H54 (cell line): ENCODE measurements around the gene CELSR1.

Experiments used
- DNase-seq: peaks from one replicate; pipeline ENCODE4 v3.0.0; 2011; ENCODE audit warnings: low spot score, mixed read lengths; ENCODE audit not compliant: insufficient read length
- FAIRE-seq: peaks from 3 replicates; lab custom pipeline; 2011; peaks lifted over from hg19 to GRCh38; lab: Jason Lieb, UNC
- POLR2A ChIP-seq: IDR thresholded peaks from 2 replicates; pipeline ENCODE4 v1.6.1; 2011; ENCODE audit warnings: low read depth, mild to moderate bottlenecking, low read length

The CELSR1 gene

GRCh38 chr22:46462726-46463371 lies 74.6 kb downstream of the CELSR1 start:
- peak; percentile 69 for DNase-seq
- TF ChIP-seq POLR2A = no peak
- FAIRE-seq = no peak

- TF ChIP-seq POLR2A = no peak
- FAIRE-seq (no peak), DNase-seq (no peak)
These were observed 75.7 kb downstream of the CELSR1 start for GRCh38 chr22:46461566-46462180.

GRCh38 chr22:46460857-46461256 lies 76.6 kb downstream of the CELSR1 start:
- DNase-seq (no peak), FAIRE-seq (no peak)
- no peak for TF ChIP-seq POLR2A

GRCh38 chr22:46459347-46460065 lies 77.9 kb downstream of the CELSR1 start:
- DNase-seq (no peak), FAIRE-seq (no peak)
- TF ChIP-seq POLR2A = no peak

- DNase-seq = no peak
- no peak for FAIRE-seq
- no peak for TF ChIP-seq POLR2A
These were observed 78.9 kb downstream of the CELSR1 start for GRCh38 chr22:46458525-46458924.

- FAIRE-seq (peak; percentile 52), DNase-seq (peak; percentile 74)
- no peak for TF ChIP-seq POLR2A
These were observed 79.6 kb downstream of the CELSR1 start for GRCh38 chr22:46457502-46458488.

- DNase-seq (no peak), FAIRE-seq (no peak)
- TF ChIP-seq POLR2A = no peak
These were observed 80.6 kb downstream of the CELSR1 start for GRCh38 chr22:46456818-46457163.

- FAIRE-seq = no peak
These were observed 82.0 kb downstream of the CELSR1 start for GRCh38 chr22:46455446-46455845.

GRCh38 chr22:46454504-46455269 lies 82.7 kb downstream of the CELSR1 start:
- FAIRE-seq (peak; percentile 95), DNase-seq (peak; percentile 61)
- TF ChIP-seq POLR2A = no peak

More at GRCh38 chr22:46455446-46455845, 82.0 kb downstream of the CELSR1 start:
- DNase-seq = no peak
- no peak for TF ChIP-seq POLR2A

GRCh38 chr22:46453829-46454503 lies 83.5 kb downstream of the CELSR1 start:
- FAIRE-seq = no peak
- no peak for TF ChIP-seq POLR2A

GRCh38 chr22:46453006-46453828 lies 84.2 kb downstream of the CELSR1 start:
- TF ChIP-seq POLR2A = no peak
- DNase-seq (no peak), FAIRE-seq (no peak)

More at GRCh38 chr22:46453829-46454503, 83.5 kb downstream of the CELSR1 start:
- DNase-seq = no peak
